ENCODE data around the gene OBI1. TPM values are rescaled to one million over a fixed set of nuclear protein-coding genes. Genes with fewer than 3 reads are reported as not detected.

The OBI1 gene
- total and polyA plus RNA-seq, 4 donors, result 2.7 to 16.5 (median 6.6) TPM

GRCh38 chr13:78610381-78610883 lies 48.5 kb downstream of the OBI1 start:
- WGBS, 2 donors, result 40 to 43% methylated on average over 4 of the region's 4 CpGs
- DNase-seq, result peak in 2 of 3 donors; percentile 66 to 68
- Histone ChIP-seq H3K4me1 (ENCODE audit: control insufficient read depth in 5 of 5, insufficient read depth in 5 of 5, low read length in 5 of 5) (peaks cover 0 to 37% (median 5%) of the 10 kb centered on the region in 5 donors), H3K4me3 (no peak overlapping the region), H3K36me3 (ENCODE audit: control insufficient read depth in 4 of 4, insufficient read depth in 4 of 4, low read length in 4 of 4) (peaks cover 0 to 6% (median under 1%) of the 10 kb centered on the region in 4 donors), H3K9ac (ENCODE audit: insufficient read depth in 1 of 2, low read length in 2 of 2) (no peak overlapping the region), H3K9me3 (ENCODE audit: control insufficient read depth in 4 of 4, insufficient read depth in 3 of 4, low read length in 3 of 4) (peaks cover 0 to 4% (median 0%) of the 10 kb centered on the region in 4 donors), H3K27me3 (ENCODE audit: control insufficient read depth in 3 of 3, insufficient read depth in 3 of 3, low read length in 2 of 3) (peaks cover 0 to 66% (median 53%) of the 10 kb centered on the region in 3 donors), H3K27ac (ENCODE audit: low read depth in 1 of 2, low read length in 1 of 2) (no peak overlapping the region)
- ATAC-seq (ENCODE audit: insufficient read depth, low FRiP score), result no peak
- TF ChIP-seq, protein P1, sequence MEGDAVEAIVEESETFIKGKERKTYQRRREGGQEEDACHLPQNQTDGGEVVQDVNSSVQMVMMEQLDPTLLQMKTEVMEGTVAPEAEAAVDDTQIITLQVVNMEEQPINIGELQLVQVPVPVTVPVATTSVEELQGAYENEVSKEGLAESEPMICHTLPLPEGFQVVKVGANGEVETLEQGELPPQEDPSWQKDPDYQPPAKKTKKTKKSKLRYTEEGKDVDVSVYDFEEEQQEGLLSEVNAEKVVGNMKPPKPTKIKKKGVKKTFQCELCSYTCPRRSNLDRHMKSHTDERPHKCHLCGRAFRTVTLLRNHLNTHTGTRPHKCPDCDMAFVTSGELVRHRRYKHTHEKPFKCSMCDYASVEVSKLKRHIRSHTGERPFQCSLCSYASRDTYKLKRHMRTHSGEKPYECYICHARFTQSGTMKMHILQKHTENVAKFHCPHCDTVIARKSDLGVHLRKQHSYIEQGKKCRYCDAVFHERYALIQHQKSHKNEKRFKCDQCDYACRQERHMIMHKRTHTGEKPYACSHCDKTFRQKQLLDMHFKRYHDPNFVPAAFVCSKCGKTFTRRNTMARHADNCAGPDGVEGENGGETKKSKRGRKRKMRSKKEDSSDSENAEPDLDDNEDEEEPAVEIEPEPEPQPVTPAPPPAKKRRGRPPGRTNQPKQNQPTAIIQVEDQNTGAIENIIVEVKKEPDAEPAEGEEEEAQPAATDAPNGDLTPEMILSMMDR (IDR thresholded peaks at IDR 0.05; ENCODE audit: control extremely low read depth, extremely low read depth), result no peak

DNA sequence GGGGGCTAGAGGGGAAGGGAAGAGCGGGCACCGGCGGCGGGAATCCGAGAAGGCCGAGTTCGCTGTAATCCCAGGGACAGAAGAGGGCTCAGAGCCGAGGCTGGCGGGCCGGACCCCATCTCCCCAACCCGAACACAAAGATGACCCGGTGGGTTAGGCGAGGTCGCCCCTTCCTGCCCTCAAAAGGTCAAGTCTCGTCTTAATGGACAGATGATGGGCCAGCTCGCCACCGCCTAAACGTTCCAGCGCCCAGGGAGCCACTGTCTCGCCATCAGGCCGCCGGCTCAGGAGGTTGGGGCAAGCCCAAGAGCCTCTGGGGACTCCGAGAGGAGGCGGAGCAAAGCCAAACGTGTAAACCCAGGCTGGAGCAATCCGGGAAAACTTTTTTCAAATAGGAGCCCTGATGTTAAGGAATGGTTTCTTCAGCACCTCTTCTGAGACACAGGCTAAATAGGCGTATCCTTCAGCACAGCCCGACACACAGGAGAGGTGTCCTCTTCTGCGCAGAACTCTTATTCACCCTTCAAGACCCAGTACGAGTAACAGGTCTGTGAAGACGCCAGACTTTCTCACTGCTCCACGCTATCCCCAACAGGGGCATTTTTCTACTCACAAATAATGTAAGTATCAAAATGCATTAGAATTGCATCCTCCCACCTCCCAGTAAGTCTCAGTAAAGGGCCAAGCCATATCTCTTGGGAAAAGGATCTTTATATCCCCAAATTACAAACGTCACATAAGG lies 49.3 kb downstream of the OBI1 start:
- Histone ChIP-seq H3K36me3 (ENCODE audit: control insufficient read depth in 4 of 4, insufficient read depth in 4 of 4, low read length in 4 of 4) (peaks cover 0 to 3% (median 0%) of the 10 kb centered on the region in 4 donors), H3K4me3 (peak overlapping the region; percentile 27), H3K4me1 (ENCODE audit: control insufficient read depth in 5 of 5, insufficient read depth in 5 of 5, low read length in 5 of 5) (peaks cover 0 to 37% (median 5%) of the 10 kb centered on the region in 5 donors), H3K27ac (ENCODE audit: low read depth in 1 of 2, low read length in 1 of 2) (no peak overlapping the region), H3K27me3 (ENCODE audit: control insufficient read depth in 3 of 3, insufficient read depth in 3 of 3, low read length in 2 of 3) (peaks cover 0 to 74% (median 61%) of the 10 kb centered on the region in 3 donors), H3K9ac (ENCODE audit: insufficient read depth in 1 of 2, low read length in 2 of 2) (no peak overlapping the region), H3K9me3 (ENCODE audit: control insufficient read depth in 4 of 4, insufficient read depth in 3 of 4, low read length in 3 of 4) (peaks cover 0 to 4% (median 0%) of the 10 kb centered on the region in 4 donors)
- WGBS, 2 donors, result 8 to 17% methylated on average over 33 of the region's 33 CpGs
- DNase-seq, result peak in 1 of 3 donors; percentile 38
- no peak for ATAC-seq (ENCODE audit: insufficient read depth, low FRiP score)
- TF ChIP-seq, protein P1 (IDR thresholded peaks at IDR 0.05; ENCODE audit: control extremely low read depth, extremely low read depth), result no peak

DNA sequence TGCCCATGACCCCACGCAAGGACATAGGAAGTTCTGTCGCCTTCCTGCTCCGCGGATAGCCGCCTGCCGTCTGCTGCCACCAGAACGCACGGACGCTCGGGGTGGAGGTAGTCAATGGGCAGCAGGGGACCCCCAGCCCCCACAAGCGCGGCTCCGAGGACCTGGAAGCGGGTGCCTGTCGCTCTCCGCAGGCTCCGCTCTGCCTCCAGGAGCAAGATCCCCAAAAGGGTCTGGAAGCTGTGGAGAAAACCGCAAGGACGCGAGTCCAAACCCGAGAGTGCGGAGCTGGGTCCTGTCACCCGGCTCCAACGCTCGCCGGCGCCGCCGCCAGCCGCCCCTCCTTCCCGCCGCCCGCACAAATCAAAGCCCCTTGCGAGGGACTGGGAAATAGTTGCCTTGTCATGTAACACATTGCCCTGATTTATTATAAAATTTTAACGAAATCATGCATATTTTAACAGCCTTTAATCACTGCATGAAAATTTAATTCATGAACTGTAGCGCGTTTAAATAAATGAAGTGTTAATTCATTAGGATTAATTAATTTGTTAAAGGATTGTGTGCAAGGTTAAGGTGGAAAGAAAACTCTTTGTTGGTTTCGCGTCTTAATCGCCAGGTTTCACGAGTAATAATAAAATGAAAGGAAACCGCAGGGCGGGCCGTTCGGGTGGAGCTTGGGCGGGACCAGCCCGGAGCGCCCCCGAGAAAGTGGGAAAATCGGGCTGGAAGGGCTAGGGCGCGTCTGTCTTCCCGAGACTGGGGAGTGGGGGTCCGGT lies 50.1 kb downstream of the OBI1 start:
- DNase-seq, result peak in 1 of 3 donors; percentile 41
- Histone ChIP-seq H3K9ac (ENCODE audit: insufficient read depth in 1 of 2, low read length in 2 of 2) (no peak overlapping the region), H3K27me3 (ENCODE audit: control insufficient read depth in 3 of 3, insufficient read depth in 3 of 3, low read length in 2 of 3) (peaks cover 0 to 82% (median 69%) of the 10 kb centered on the region in 3 donors), H3K9me3 (ENCODE audit: control insufficient read depth in 4 of 4, insufficient read depth in 3 of 4, low read length in 3 of 4) (peaks cover 0 to 4% (median 0%) of the 10 kb centered on the region in 4 donors), H3K4me1 (ENCODE audit: control insufficient read depth in 5 of 5, insufficient read depth in 5 of 5, low read length in 5 of 5) (peaks cover 0 to 37% (median 5%) of the 10 kb centered on the region in 5 donors), H3K36me3 (ENCODE audit: control insufficient read depth in 4 of 4, insufficient read depth in 4 of 4, low read length in 4 of 4) (no peaks in the 10 kb centered on the region), H3K4me3 (peak overlapping the region; percentile 27), H3K27ac (ENCODE audit: low read depth in 1 of 2, low read length in 1 of 2) (no peak overlapping the region)
- 1 to 2% methylated on average over 54 of the region's 54 CpGs for WGBS, 2 donors
- TF ChIP-seq, protein P1 (IDR thresholded peaks at IDR 0.05; ENCODE audit: control extremely low read depth, extremely low read depth), result no peak
- ATAC-seq (ENCODE audit: insufficient read depth, low FRiP score), result no peak
